Measurements from ENCODE around the gene PRKCH.

The PRKCH gene

GRCh38 chr14:61338457-61338856 is 17.1 kb downstream of the PRKCH start:
- DNase-seq, result no peak

DNA sequence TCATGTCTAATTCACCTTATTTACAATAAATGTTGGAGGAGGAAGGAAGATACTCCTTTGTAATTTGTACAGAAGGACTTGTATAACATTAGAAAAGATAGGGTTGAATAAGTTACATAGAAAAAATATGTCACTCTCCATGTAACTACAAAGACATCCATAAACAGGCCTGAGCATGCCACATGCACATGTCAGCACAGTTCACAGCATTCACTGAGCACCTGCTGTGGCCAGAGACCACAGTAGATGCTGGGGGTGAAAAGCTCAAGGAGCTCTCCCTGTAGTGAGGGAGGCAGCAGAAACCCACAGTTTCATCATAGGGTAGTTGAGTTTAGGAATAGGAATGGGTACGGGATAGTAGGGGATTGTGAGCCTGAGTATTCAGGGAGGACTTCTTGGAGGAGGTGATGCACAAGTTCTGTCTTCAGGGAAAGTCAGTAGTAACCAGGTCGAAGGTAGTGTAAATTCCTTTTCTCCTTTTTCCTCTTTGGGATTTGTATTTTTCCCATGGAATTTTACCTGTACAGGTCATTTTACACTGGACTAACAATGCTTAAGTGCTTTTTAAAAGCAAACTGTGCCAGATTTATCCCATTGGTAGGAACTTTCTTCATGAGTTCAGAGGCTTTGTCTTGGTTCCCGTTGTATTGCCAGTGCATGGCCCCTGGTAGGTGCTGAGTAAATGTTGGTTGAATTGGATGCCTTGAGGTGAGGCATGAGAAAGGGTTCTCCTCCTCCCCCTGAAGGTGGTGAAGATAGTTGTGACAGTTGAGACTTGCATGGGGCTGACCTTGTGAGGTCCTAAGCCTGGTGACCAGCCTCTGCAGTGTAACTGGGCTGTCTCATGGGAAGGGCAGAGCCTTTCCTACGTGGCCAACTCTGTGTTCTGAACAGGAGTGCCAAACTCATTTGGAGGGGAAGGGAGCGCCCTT is 20.2 kb downstream of the PRKCH start:
- no peak for DNase-seq

GRCh38 chr14:61342486-61342885 is 21.1 kb downstream of the PRKCH start:
- peak; percentile 90 for DNase-seq

GRCh38 chr14:61342932-61343331 is 21.6 kb downstream of the PRKCH start:
- DNase-seq, result no peak

DNA sequence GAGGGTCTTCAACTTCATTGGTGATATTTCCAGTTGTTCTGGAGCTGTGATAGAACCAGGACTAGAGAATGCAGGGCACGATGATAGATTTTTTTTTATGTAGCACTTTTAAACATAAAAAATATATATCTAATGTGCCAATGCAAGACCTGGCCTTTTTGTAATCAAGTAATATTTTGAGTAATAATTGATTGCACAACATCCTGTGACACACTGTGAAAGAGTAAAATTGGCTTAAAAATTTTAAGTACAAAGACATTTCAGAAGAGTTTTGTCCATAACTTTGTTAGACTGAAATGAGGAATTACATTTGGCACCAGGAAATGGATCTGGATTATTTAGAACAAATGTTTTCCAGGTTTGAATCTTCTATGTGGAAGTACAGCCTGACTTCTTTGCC is 22.1 kb downstream of the PRKCH start:
- DNase-seq, result no peak

DNA sequence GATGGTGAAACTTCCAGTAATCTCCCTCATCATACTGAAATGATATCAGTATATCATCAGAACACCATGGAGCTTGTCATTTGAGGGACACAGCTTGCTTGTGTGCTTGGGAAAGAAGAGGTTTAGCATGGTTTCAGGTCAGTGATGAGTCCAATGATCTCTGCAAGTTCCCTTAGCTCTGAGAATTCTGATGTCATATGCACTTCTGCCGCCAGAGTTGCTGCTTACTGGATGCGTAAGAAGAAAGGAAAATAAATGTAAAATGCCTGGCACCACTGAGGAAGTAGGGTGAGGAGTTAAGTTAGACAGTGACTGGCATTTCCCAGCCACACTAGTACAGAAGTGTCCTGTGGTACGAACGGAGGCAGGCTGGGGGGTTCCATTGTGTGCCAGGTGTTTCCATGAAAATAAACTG is 22.6 kb downstream of the PRKCH start:
- DNase-seq, result peak; percentile 44

- DNase-seq, result no peak
Observed at GRCh38 chr14:61344437-61345150, 23.2 kb downstream of the PRKCH start.

GRCh38 chr14:61345151-61345482 is 23.7 kb downstream of the PRKCH start:
- DNase-seq, result no peak

DNA sequence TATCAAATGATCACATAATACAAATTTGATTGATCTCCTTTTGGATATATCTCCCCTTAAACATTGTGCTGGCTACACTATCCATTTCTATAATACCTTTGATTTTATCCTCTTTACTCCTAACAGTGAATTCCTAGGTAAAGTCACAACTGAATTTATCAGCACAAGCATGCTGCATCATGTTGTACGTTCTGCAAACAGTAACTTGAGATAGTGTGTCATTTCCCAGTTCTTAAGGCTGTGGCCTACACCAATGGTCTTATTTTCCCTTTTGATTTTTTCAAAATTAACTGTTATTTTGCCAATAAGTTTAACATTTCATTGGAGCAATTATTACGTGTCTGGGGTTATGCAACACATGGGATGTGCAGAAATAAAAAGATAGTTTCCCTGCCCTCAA is 24.8 kb downstream of the PRKCH start:
- no peak for DNase-seq

DNA sequence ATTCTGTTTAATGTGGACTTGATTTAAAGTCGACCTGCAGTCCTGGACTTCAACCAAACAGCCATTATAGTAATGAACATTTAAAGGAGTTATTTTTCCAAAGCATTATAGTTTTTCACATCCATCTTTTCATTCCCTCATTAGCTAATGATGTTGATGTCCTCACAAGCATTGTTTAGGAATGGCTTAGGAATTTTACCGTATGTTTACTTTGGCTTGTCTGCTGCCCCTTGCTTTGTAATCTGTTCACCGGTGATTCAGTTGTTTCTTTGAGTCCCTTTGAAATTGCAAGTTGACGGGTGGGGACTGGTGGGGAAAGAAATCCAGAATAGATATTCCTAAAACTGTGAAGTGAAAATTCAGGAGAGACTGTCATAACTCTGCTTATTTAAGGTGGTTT is 25.4 kb downstream of the PRKCH start:
- DNase-seq, result no peak

DNA sequence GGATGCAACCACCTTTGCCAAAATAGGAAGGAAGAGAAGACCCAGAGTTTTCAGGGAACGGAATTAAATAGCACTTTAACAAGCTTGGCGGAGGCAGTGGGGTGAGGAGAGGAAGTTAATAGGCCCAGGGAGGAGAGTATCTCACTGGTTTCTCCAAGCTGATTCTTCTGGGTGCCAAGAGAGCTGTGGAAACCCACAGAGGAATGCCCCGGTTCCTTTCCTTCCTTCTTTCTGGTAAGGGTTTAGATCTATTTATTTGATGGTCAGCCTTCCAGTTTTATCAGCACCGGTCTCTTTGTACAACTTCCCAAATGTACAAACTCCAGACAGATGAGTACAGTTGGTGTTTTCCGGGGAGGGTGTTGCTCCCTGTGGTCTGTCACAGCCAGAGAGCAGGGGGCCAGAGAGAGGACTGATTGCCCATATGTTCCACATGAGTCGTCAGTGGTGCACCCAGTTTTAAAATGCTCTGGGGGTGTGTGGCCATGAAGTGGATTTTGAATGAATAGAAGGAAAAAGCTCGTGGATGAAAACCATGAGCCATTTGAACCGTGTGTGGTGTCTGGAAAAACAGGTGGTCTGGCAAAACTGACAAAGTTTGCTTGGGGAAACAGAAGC is 26.6 kb downstream of the PRKCH start:
- DNase-seq, result no peak

GRCh38 chr14:61350427-61351270 is 29.3 kb downstream of the PRKCH start:
- DNase-seq, result no peak

GRCh38 chr14:61351477-61351876 is 30.1 kb downstream of the PRKCH start:
- no peak for DNase-seq

DNA sequence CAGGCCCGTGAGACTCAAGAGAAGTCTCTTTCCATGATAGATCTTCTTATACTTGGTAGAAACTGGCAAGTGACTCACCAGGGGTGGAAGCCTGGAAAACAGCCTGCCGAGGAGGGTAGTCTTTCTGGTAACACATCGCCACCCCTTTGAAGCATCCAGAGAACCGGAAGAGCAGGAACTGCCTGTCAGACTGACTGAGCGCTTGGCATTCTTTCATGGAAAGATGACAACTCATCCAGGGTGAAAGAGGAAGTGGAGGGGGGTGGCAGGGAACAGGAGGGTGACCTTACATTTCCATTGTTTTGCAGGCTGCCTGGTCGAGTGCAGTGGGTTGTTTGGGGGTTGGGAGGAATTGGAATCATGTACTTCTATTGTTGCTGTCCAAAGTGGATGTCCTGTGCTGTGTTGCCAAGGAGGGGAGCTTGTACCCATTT is 34.5 kb downstream of the PRKCH start:
- no peak for DNase-seq

DNA sequence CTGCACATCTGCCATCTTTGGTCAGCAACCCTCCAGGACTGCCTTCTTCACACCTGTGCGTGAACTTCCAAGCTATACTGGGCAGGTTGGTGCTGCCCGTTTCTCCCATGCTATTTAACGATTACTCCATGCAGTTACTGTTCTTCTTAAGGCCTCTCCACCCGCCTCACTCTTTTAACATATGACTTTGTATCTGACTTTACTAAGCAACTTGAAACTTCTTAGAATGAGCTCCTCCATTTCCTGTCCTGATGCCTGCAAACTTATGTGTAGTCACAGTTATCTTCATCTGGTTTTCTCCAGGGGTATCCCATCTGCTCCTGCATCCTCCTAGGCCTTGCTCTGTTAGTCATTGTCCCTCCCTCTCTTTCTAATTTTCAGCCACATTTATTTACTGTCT is 35.7 kb downstream of the PRKCH start:
- DNase-seq, result no peak

DNA sequence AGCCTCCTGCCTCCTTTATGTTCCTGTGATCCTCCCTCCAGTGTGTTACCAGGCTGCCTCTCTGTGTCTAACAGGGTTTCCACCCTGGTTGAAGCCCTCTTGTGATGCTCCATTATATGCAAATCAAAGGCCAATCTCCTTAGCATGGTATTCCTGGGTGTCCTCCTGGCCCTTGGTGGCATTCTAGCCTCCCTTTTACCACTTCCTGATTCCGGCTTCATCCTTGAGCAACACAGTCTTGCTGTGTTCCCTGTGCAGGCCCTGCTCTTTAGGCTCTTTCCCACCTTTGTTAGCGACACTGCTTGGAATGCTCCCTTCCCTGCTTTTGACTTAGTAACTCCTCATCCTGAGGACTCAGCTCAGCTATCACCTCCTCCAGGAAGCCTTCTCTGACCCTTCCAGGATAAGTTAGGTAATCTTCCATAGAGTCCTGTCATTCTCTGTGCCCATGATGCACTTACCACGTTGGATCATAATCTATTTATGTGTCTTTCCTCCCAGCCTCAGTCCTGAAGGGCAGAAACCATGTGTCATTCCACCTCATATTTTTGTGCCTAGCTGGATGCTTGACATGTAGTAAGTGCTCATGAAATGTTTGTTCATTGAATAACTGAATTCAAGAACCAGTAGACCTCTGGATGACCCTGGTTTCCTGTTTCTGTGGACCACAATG is 37.3 kb downstream of the PRKCH start:
- no peak for DNase-seq

DNA sequence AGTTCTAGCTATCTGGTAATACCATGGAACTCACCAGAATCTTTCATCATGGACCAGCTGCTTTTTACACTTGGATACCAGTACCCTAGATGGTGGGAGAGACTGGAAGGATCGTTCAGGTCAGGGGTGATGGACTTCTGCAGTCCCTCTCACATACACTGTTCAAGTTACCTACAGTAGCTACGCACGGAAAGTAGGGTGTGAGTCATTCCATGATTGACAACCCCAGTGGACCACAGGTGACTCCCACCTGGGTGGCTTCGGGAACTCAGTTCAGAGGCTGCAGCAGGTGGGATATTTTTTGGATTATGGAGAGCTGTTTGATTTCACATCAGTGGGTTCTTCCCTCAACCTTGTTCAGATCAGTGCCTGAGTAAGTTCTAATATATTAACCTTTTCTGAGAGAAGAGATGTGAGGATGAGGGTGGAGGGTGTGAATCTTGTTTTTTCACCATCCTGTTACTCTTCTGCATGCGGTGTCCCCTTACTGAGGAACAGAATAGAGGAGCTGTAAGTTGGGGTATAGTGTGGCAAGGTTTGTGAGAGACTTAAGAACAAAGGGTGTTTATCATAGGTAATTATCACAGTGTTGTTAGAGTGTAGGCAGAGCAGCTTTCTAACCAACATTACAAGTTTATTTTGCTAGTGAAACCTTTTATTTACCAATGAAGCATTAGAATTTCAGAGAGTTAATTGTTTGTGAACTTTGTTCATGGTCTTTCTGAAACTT is 39.6 kb downstream of the PRKCH start:
- DNase-seq, result no peak

DNA sequence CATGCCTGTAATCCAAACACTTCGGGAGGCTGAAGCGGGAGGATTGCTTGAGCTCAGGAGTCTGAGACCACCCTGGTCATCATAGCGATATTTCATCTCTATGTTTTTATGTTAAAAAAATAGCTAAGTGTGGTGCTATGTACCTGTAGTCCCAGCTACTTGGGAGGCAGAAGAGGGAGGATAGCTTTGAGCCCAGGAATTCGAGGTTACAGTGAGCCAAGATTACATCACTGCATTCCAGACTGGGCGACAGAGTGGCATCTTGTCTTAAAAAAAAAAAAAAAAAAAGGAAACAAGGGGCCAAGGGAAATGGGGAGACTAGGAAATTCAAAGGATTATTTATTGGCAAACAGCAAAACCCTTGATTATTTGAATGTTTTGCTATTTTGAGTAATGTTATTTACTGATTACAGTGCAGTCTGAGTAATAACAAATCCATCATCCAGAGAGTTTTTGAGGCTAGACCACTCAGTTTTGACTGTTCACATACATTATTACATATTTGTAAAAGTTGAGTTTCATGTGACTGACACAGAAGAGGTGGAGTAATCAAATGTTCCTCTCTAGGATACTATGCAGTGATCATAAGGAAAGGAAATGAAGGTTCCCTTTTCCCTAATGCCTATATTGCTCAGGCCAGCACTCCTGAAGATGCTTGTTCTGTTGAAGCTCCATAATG is 40.8 kb downstream of the PRKCH start:
- DNase-seq, result no peak

DNA sequence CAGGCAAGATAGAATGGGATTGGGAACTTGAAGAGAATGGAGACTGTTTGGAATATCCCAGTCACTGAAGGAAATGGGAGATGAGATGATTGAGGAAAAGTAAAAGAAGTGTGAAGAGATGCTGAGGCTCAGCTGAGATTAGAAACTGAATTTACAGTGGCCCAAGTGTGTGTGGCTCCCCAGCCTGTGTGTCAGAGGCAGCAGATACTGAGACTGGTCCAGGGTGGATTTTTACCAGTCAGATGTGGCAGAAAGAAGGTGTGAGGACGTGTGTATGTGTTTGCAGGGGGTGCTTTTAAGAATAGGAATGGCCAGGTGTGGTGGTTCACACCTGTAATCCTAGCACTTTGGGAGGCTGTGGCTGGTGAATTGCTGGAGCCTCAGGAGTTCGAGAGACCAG is 42.9 kb downstream of the PRKCH start:
- DNase-seq, result no peak

DNA sequence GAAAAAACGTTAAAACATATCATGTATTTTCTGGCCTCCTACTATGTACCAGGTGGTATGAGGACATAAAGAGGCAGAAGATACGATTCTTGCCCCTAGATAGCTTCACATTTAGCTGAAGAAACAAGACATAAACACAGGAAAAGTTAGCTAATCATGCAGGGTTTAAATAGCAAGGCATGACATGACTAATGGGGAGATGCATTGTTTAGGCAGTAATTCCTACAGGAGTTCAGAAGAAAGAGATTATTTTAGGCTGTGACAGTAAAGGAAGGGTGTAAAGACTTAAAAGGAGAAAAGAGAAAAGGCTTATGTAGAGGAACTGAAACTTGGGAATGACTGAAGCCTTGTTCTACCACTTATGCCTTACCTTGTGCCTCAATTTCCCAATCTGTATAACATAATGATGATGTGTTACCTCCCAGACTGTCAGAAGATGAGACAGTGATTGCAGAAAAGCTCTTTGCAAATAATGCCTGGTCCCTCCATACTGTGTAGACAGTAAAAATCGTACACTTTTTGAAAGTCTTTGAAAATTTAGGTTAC is 44.4 kb downstream of the PRKCH start:
- no peak for DNase-seq
